Transverse colon (tissue), 4 donors: ENCODE data around the gene LARP4B. TPM values are rescaled to one million over a fixed set of nuclear protein-coding genes. Genes with fewer than 3 reads are reported as not detected.

Experiments
- DNase-seq: peaks from one replicate; pipeline ENCODE4 v3.0.0-alpha.2; 2019
- H3K27ac ChIP-seq, 4 donors: fragments of 200-600 bp; sonication (generic); 2 replicates each; pipeline ENCODE4 v1.5.1; 2016 to 2018; ENCODE audit warnings: inconsistent platforms in 4 of 4
- H3K27me3 ChIP-seq: fragments of 200-600 bp; sonication (generic); 2 replicates; pipeline ENCODE4 v1.5.1; 2017; ENCODE audit warnings: inconsistent platforms
- H3K36me3 ChIP-seq, 4 donors: fragments of 200-600 bp; sonication (generic); 2 replicates each; pipeline ENCODE4 v1.5.1; 2017 to 2019; ENCODE audit warnings: inconsistent platforms in 4 of 4
- H3K4me1 ChIP-seq, 4 donors: fragments of 200-600 bp; sonication (generic); 2 replicates each; pipeline ENCODE4 v1.5.1; 2017 to 2020; ENCODE audit warnings: inconsistent platforms in 4 of 4
- H3K4me3 ChIP-seq, 4 donors: fragments of 200-600 bp; sonication (generic); 1 replicate in 1 of 4; 2 replicates in 3 of 4; pipeline versions ENCODE4 v1.5.1 to v1.6.1; 2017 to 2019; ENCODE audit warnings: inconsistent platforms in 4 of 4
- H3K9me3 ChIP-seq, 2 donors: fragments of 200-600 bp; sonication (generic); 2 replicates each; pipeline ENCODE4 v1.5.1; 2017 to 2019; ENCODE audit warnings: inconsistent platforms in 2 of 2
- CTCF ChIP-seq, 5 experiments: fragments of 200-600 bp in 3 of 5; fragments of 450-650 bp in 2 of 5; sonication (generic) in 3 of 5; IDR thresholded peaks; 1 replicate in 2 of 5; 2 replicates in 3 of 5; pipeline ENCODE4 v1.5.1; 2016 to 2017; ENCODE audit warnings: antibody characterized with exemption in 5 of 5, inconsistent platforms in 3 of 5, mild to moderate bottlenecking in 2 of 5, moderate library complexity in 1 of 5
- EP300 ChIP-seq: sonication (generic); formaldehyde crosslinking; IDR thresholded peaks from one replicate; pipeline ENCODE4 v1.6.1; 2017; ENCODE audit warnings: antibody characterized with exemption, low read depth
- POLR2A ChIP-seq: fragments of 450-650 bp; IDR thresholded peaks from one replicate; pipeline ENCODE4 v1.6.1; 2016; ENCODE audit warnings: antibody characterized with exemption, mild to moderate bottlenecking, moderate library complexity
- POLR2AphosphoS5 ChIP-seq, 3 donors: sonication (generic); formaldehyde crosslinking; IDR thresholded peaks; one replicate each; pipeline ENCODE4 v1.6.1; 2016; ENCODE audit warnings: antibody characterized with exemption in 3 of 3
- WGBS, 2 donors: methylation state at CpG; one replicate each; pipeline ENCODE4 v1.1.5; 2018; ENCODE audit warnings: low coverage in 1 of 2; 5-methylcytosine and 5-hydroxymethylcytosine counted together
- in situ Hi-C, 4 donors: fragments of 200-750 bp; cut with MboI; loops; one replicate each; pipeline versions ENCODE4 v1.15.0 to v1.15.1; 2017; ENCODE audit warnings: low sequenced_read_pairs in 3 of 4, low pct_ligation_motif_present in 1 of 4, low pct_unique_long_range_greater_than_20kb in 1 of 4
- intact Hi-C: fragments of 100-400 bp; cut with DNase I; formaldehyde crosslinking; loops from one replicate; pipeline ENCODE4 v1.15.1; 2023; ENCODE audit warnings: low total_unique reads
- total RNA-seq, 4 donors: library from RNA; depleted of rRNA; stranded (reverse); fragments of >200 nt; gene quantifications; one replicate each; pipeline ENCODE4 v1.1.0, GENCODE V29; 2016

LARP4B gene
- total RNA-seq, 4 donors from 2014 or later: 89.2 to 148 (median 96.4) TPM

GRCh38 chr10:976316-976715 is 44.8 kb upstream of the LARP4B start:
- in situ Hi-C loops: loop anchor here in 1 of 4 donors (25.0 kb wide), 1 partner anchor 139 kb away; no protein-coding TSS in a partner anchor
- intact Hi-C loops: no loop called here
- DNase-seq: no peak
- WGBS, 2 donors: 90 to 91% methylated on average over 6 to 22 of the region's 22 CpGs
- peaks cover 0 to 5% (median 3%) of the 10 kb centered on the region in 4 donors for H3K4me1 ChIP-seq
- no peak for TF ChIP-seq POLR2A
- TF ChIP-seq CTCF (IDR thresholded peaks at IDR 0.05): no peak
- TF ChIP-seq POLR2AphosphoS5 (IDR thresholded peaks at IDR 0.05): no peak
- TF ChIP-seq EP300: no peak
- no peak overlapping the region for H3K27ac ChIP-seq
- H3K36me3 ChIP-seq: no peaks in the 10 kb centered on the region
- no peaks in the 10 kb centered on the region for H3K27me3 ChIP-seq
- H3K4me3 ChIP-seq: no peak overlapping the region
- peaks cover 19 to 25% of the 10 kb centered on the region in 2 donors for H3K9me3 ChIP-seq

- Histone ChIP-seq H3K4me3 (no peak overlapping the region), H3K27ac (no peak overlapping the region), H3K27me3 (no peaks in the 10 kb centered on the region), H3K9me3 (peaks cover 12 to 14% of the 10 kb centered on the region in 2 donors), H3K36me3 (no peaks in the 10 kb centered on the region), H3K4me1 (peaks cover 3 to 17% (median 14%) of the 10 kb centered on the region in 4 donors)
- in situ Hi-C loops: loop anchor here in 1 of 4 donors (25.0 kb wide), 1 partner anchor 137 kb away; no protein-coding TSS in a partner anchor
- 88% methylated on average over 5 of the region's 5 CpGs; no CpG with 5 or more reads in 1 of the 2 donors for WGBS, 2 donors
- no peak for DNase-seq
- TF ChIP-seq CTCF (IDR thresholded peaks at IDR 0.05) (no peak), POLR2A (no peak), POLR2AphosphoS5 (IDR thresholded peaks at IDR 0.05) (no peak), EP300 (no peak)
- intact Hi-C loops: no loop called here
These were observed 43.2 kb upstream of the LARP4B start for GRCh38 chr10:974785-975074.

GRCh38 chr10:974038-974784 is 42.7 kb upstream of the LARP4B start:
- Histone ChIP-seq H3K27me3 (no peaks in the 10 kb centered on the region), H3K4me1 (peaks cover 3 to 17% (median 14%) of the 10 kb centered on the region in 4 donors), H3K4me3 (no peak overlapping the region), H3K27ac (no peak overlapping the region), H3K36me3 (no peaks in the 10 kb centered on the region), H3K9me3 (peaks cover 9 to 11% of the 10 kb centered on the region in 2 donors)
- no peak for DNase-seq
- TF ChIP-seq POLR2AphosphoS5 (IDR thresholded peaks at IDR 0.05) (no peak), EP300 (no peak), CTCF (IDR thresholded peaks at IDR 0.05) (no peak), POLR2A (no peak)
- intact Hi-C loops (no loop called here), in situ Hi-C loops (no loop called here)
- 47 to 75% methylated on average over 7 to 19 of the region's 20 CpGs for WGBS, 2 donors

GRCh38 chr10:972763-973162 is 41.3 kb upstream of the LARP4B start:
- DNase-seq: no peak
- 76 to 79% methylated on average over 7 to 8 of the region's 8 CpGs for WGBS, 2 donors
- intact Hi-C loops: no loop called here
- H3K36me3 ChIP-seq: no peaks in the 10 kb centered on the region
- peaks cover 3 to 17% (median 14%) of the 10 kb centered on the region in 4 donors for H3K4me1 ChIP-seq
- H3K4me3 ChIP-seq: no peak overlapping the region
- H3K27ac ChIP-seq: no peak overlapping the region
- no peaks in the 10 kb centered on the region for H3K9me3 ChIP-seq
- no peaks in the 10 kb centered on the region for H3K27me3 ChIP-seq
- TF ChIP-seq POLR2AphosphoS5 (IDR thresholded peaks at IDR 0.05) (no peak), POLR2A (no peak), CTCF (IDR thresholded peaks at IDR 0.05) (no peak)
- in situ Hi-C loops: no loop called here
